Smooth muscle cell (in vitro differentiated cells): ENCODE measurements around the gene PNMA8A. TPM values are rescaled to one million over a fixed set of nuclear protein-coding genes. Genes with fewer than 3 reads are reported as not detected.

Experiments used
- DNase-seq: peaks from one replicate; lab custom pipeline; 2025; ENCODE audit not compliant: unreplicated experiment; lab: John Stamatoyannopoulos, UW
- H2AFZ ChIP-seq: fragments of 200-600 bp; sonication (generic); 2 replicates; pipeline ENCODE4 v1.6.0; 2016; ENCODE audit warnings: antibody characterized with exemption, low read depth, mild to moderate bottlenecking
- H3F3A ChIP-seq: fragments of 200-600 bp; sonication (generic); 2 replicates; pipeline ENCODE4 v1.6.0; 2017; ENCODE audit warnings: antibody characterized with exemption, low read depth
- H3K27ac ChIP-seq: fragments of 200-600 bp; sonication (generic); 2 replicates; pipeline ENCODE4 v1.5.1; 2016; ENCODE audit warnings: low read depth, mild to moderate bottlenecking
- H3K27me3 ChIP-seq: fragments of 200-600 bp; sonication (generic); 2 replicates; pipeline ENCODE4 v1.6.1; 2016; ENCODE audit warnings: low read depth, mild to moderate bottlenecking
- H3K36me3 ChIP-seq: fragments of 200-600 bp; sonication (generic); 2 replicates; pipeline ENCODE4 v1.5.1; 2016; ENCODE audit warnings: low read depth
- H3K4me1 ChIP-seq: fragments of 200-600 bp; sonication (generic); 2 replicates; pipeline ENCODE4 v1.5.1; 2016; ENCODE audit warnings: low read depth
- H3K4me2 ChIP-seq: fragments of 200-600 bp; sonication (generic); 2 replicates; pipeline ENCODE4 v1.6.0; 2016; ENCODE audit warnings: mild to moderate bottlenecking
- H3K4me3 ChIP-seq: fragments of 200-600 bp; sonication (generic); 2 replicates; pipeline ENCODE4 v1.5.1; 2016; ENCODE audit warnings: mild to moderate bottlenecking
- H3K79me2 ChIP-seq: fragments of 200-600 bp; sonication (generic); 2 replicates; pipeline ENCODE4 v1.6.0; 2016; ENCODE audit warnings: low read depth, mild to moderate bottlenecking
- H3K9ac ChIP-seq: fragments of 200-600 bp; sonication (generic); 2 replicates; pipeline ENCODE4 v1.6.0; 2016; ENCODE audit warnings: low read depth
- H3K9me3 ChIP-seq: fragments of 200-600 bp; sonication (generic); replicated peaks from 2 replicates; pipeline ENCODE4 v1.5.1; 2016; ENCODE audit warnings: low read depth
- H4K20me1 ChIP-seq: fragments of 200-600 bp; sonication (generic); 2 replicates; pipeline ENCODE4 v1.6.0; 2016; ENCODE audit warnings: low read depth
- CTCF ChIP-seq: fragments of 200-600 bp; sonication (generic); IDR thresholded peaks from 2 replicates; pipeline ENCODE4 v1.5.1; 2017; ENCODE audit warnings: borderline replicate concordance, mild to moderate bottlenecking, antibody characterized with exemption; ENCODE audit not compliant: insufficient read depth, poor library complexity, severe bottlenecking
- WGBS: methylation state at CpG from one replicate; pipeline ENCODE4 v1.1.7; 2016; ENCODE audit warnings: low lambda C conversion rate; 5-methylcytosine and 5-hydroxymethylcytosine counted together
- polyA plus RNA-seq: library from polyadenylated mRNA; unstranded; fragments of >200 nt; fragmentation: Nextera tagmentation; extraction: Ambion mirVana; gene quantifications from 2 replicates; pipeline ENCODE4 v1.2.1, GENCODE V29; 2016
- total RNA-seq: library from RNA; depleted of rRNA; stranded (reverse); fragments of >200 nt; gene quantifications from 2 replicates; pipeline ENCODE4 v1.2.3, GENCODE V29; 2014

The PNMA8A gene
- total and polyA plus RNA-seq, 2 experiments from 2014 or later, result 3.6 to 16.4 TPM

- Histone ChIP-seq H3K79me2 (no peaks in the 10 kb centered on the region), H3K4me3 (no peak overlapping the region), H2AFZ (no peak overlapping the region), H3K27me3 (no peaks in the 10 kb centered on the region), H3F3A (no peaks in the 10 kb centered on the region), H3K36me3 (no peaks in the 10 kb centered on the region), H3K27ac (no peak overlapping the region), H3K9me3 (no peaks in the 10 kb centered on the region), H4K20me1 (no peaks in the 10 kb centered on the region), H3K9ac (no peak overlapping the region), H3K4me2 (no peak overlapping the region), H3K4me1 (no peaks in the 10 kb centered on the region)
- no peak for DNase-seq
- 79% methylated on average over 3 of the region's 3 CpGs for WGBS
- no peak for TF ChIP-seq CTCF
Measured at GRCh38 chr19:46515290-46515609, 43.9 kb upstream of the PNMA8A start.

- H3K4me2 ChIP-seq, result no peak overlapping the region
- H3K4me1 ChIP-seq, result no peaks in the 10 kb centered on the region
- H3K36me3 ChIP-seq, result no peaks in the 10 kb centered on the region
- no peak overlapping the region for H3K4me3 ChIP-seq
- H2AFZ ChIP-seq, result no peak overlapping the region
- WGBS, result 80% methylated on average over 10 of the region's 13 CpGs
- H3K27me3 ChIP-seq, result no peaks in the 10 kb centered on the region
- DNase-seq, result no peak
- H3K9ac ChIP-seq, result no peak overlapping the region
- no peaks in the 10 kb centered on the region for H3F3A ChIP-seq
- H3K79me2 ChIP-seq, result no peaks in the 10 kb centered on the region
- no peaks in the 10 kb centered on the region for H3K9me3 ChIP-seq
- H3K27ac ChIP-seq, result no peak overlapping the region
- TF ChIP-seq CTCF, result no peak
- H4K20me1 ChIP-seq, result no peaks in the 10 kb centered on the region
Measured at GRCh38 chr19:46514589-46515289, 43.4 kb upstream of the PNMA8A start.

GRCh38 chr19:46513461-46514236 lies 42.3 kb upstream of the PNMA8A start:
- 32% methylated on average over 36 of the region's 36 CpGs for WGBS
- no peaks in the 10 kb centered on the region for H3F3A ChIP-seq
- H3K4me3 ChIP-seq, result no peak overlapping the region
- H3K79me2 ChIP-seq, result no peaks in the 10 kb centered on the region
- H3K27ac ChIP-seq, result no peak overlapping the region
- no peaks in the 10 kb centered on the region for H3K27me3 ChIP-seq
- no peak overlapping the region for H3K4me2 ChIP-seq
- no peaks in the 10 kb centered on the region for H4K20me1 ChIP-seq
- H3K9me3 ChIP-seq, result no peaks in the 10 kb centered on the region
- H2AFZ ChIP-seq, result no peak overlapping the region
- H3K36me3 ChIP-seq, result no peaks in the 10 kb centered on the region
- TF ChIP-seq CTCF, result peak; percentile 97
- H3K9ac ChIP-seq, result no peak overlapping the region
- no peaks in the 10 kb centered on the region for H3K4me1 ChIP-seq
- DNase-seq, result peak; percentile 55
